ENCODE results near the gene PUS3.
A peak's percentile ranks its signal among the peaks of the same experiment; 100 is the strongest.

PUS3 gene

DNA sequence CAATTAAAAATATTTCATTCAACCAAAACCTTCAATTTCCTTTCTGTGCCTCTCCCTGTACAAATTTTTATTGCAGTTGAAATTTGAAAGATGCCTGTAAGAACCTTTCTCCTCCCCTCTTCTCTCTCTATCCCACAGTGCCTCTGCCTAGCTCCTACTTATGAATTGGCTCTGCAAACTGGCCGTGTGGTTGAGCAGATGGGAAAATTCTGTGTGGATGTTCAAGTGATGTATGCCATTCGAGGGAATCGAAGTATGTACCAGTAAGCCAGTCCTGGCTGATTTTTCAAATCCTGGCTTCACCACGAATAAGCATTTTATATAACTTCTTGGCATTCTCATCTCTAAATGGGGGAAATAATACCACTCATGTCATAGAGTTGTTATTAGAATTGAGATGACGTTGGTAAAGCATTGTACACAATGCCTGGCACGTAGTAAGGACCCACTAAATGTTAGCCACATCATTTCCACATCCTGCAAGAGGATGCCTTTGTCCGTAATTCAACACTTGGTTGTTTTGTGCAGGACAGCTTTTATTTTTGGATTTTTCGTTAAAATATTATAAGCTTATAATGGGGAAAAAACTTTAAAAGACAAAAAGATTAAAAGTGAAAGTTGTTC, 7.3 kb upstream of the PUS3 start:
- no peak overlapping the region for H3K9ac ChIP-seq (ENCODE audit: low read length)
- H3K4me3 ChIP-seq (ENCODE audit: low read depth, low read length), result no peak overlapping the region
- H3K4me1 ChIP-seq (ENCODE audit: control insufficient read depth, insufficient read depth, low read length), result no peaks in the 10 kb centered on the region
- H3K36me3 ChIP-seq (ENCODE audit: control insufficient read depth, insufficient read depth, low read length), result peaks cover 4% of the 10 kb centered on the region; the same call in 1 of the 2 replicates
- no peaks in the 10 kb centered on the region for H3K9me3 ChIP-seq (ENCODE audit: control insufficient read depth, insufficient read depth, low read depth, low read length)
- peaks cover 6% of the 10 kb centered on the region for H3K27me3 ChIP-seq (ENCODE audit: control insufficient read depth, insufficient read depth, low read length)
- H3K27ac ChIP-seq (ENCODE audit: low read depth, low read length), result no peak overlapping the region

DNA sequence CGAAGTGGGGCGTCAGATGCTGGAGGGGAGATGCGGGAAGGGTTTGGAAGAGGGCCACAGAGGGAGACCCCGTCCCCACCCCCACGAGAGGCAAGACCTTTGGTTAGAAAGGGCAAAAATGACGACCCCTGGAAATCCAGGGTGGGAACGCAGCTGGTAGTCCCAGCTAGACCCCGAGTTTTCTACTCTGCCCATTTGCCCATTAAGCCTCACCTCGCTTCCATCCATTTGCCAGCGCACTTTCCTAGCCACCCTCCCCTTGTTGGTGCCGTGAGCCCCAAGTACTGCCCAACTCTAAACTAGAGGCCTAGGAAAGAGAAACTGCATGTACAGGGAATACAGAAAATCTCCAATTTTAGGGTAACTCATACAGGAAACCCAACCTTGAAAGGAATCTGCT, 1.7 kb upstream of the PUS3 start:
- peaks cover 9% of the 10 kb centered on the region for H3K36me3 ChIP-seq (ENCODE audit: control insufficient read depth, insufficient read depth, low read length)
- H3K9me3 ChIP-seq (ENCODE audit: control insufficient read depth, insufficient read depth, low read depth, low read length), result peaks cover 4% of the 10 kb centered on the region; the same call in 1 of the 2 replicates
- H3K4me3 ChIP-seq (ENCODE audit: low read depth, low read length), result peak overlapping the region; percentile 55
- H3K27ac ChIP-seq (ENCODE audit: low read depth, low read length), result no peak overlapping the region
- H3K9ac ChIP-seq (ENCODE audit: low read length), result no peak overlapping the region
- H3K4me1 ChIP-seq (ENCODE audit: control insufficient read depth, insufficient read depth, low read length), result 0 out of 2 replicates have a peak, but pooled peaks cover 2% of the 10 kb centered on the region
- peaks cover 22% of the 10 kb centered on the region for H3K27me3 ChIP-seq (ENCODE audit: control insufficient read depth, insufficient read depth, low read length)

DNA sequence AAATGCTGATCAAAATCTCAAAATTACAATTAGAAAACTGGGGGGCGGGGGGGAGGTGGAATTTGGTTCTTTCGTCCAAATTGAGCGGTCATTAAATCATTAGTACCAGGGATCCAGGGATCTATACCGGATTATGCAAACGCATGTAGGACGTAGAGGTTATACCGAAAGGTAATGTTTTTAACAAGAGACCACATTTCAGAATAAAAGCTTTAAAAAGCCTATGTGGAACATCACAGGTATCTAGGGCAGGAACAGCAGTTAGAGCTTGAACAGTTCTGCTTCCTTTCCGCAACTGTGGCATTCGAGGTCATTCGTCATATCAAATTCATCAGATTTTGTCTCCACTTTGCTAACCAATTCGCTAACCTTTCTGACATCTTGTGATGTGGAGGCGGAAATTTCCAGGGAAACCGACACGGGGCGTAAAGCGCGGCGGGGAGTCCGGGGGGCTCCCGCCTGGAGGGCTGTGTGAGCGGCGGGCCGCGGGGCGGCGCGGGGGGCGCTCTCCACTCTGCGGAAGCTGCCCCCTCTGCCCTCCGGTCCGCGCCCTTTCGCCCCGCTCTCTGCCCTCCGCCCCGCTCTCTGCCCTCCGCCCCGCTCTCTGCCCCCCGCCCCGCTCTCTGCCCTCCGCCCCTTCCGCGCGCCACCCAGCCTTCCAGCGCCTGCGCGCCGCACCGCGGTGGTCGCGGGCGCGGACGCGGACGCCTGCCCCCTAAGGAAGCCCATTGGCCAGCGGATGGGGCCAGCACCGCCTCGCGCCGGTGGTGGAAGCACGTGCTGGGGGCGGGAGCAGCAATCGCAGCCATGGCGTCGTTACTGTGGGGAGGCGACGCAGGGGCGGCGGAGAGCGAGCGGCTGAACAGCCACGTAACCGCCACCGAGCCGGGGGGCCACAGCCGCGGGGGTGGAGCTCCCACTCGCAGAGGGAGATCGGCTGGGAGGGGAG, 979 bp upstream of the PUS3 start, which contains the start of gene DDX25:
DDX25 (plus strand) TSS at position 798 of the 949 bp plus-strand sequence; CDS start at position 808, 10 bp downstream.
- H3K9ac ChIP-seq (ENCODE audit: low read length), result peak within 1 kb of the TSS; percentile 17
- H3K27ac ChIP-seq (ENCODE audit: low read depth, low read length), result no peak within 1 kb of the TSS
- peak within 1 kb of the TSS; percentile 90 for H3K4me3 ChIP-seq (ENCODE audit: low read depth, low read length)
- H3K27me3 ChIP-seq (ENCODE audit: control insufficient read depth, insufficient read depth, low read length), result peaks cover 22% of the 10 kb centered on the region
- peaks cover 16% of the 10 kb centered on the region for H3K36me3 ChIP-seq (ENCODE audit: control insufficient read depth, insufficient read depth, low read length)
- H3K4me1 ChIP-seq (ENCODE audit: control insufficient read depth, insufficient read depth, low read length), result 0 out of 2 replicates have a peak, but pooled peaks cover 2% of the 10 kb centered on the region
- peaks cover 4% of the 10 kb centered on the region; the same call in 1 of the 2 replicates for H3K9me3 ChIP-seq (ENCODE audit: control insufficient read depth, insufficient read depth, low read depth, low read length)

- H3K27ac ChIP-seq (ENCODE audit: low read depth, low read length), result no peak overlapping the region
- H3K4me1 ChIP-seq (ENCODE audit: control insufficient read depth, insufficient read depth, low read length), result 0 out of 2 replicates have a peak, but pooled peaks cover 2% of the 10 kb centered on the region
- H3K9me3 ChIP-seq (ENCODE audit: control insufficient read depth, insufficient read depth, low read depth, low read length), result peaks cover 4% of the 10 kb centered on the region; the same call in 1 of the 2 replicates
- peaks cover 22% of the 10 kb centered on the region for H3K27me3 ChIP-seq (ENCODE audit: control insufficient read depth, insufficient read depth, low read length)
- H3K9ac ChIP-seq (ENCODE audit: low read length), result peak overlapping the region; percentile 71
- H3K36me3 ChIP-seq (ENCODE audit: control insufficient read depth, insufficient read depth, low read length), result peaks cover 20% of the 10 kb centered on the region
- H3K4me3 ChIP-seq (ENCODE audit: low read depth, low read length), result peak overlapping the region; percentile 90
Measured at GRCh38 chr11:125902277-125902926, 604 bp downstream of the PUS3 start.

GRCh38 chr11:125901872-125902271, 1.1 kb downstream of the PUS3 start:
- no peak overlapping the region for H3K27ac ChIP-seq (ENCODE audit: low read depth, low read length)
- no peak overlapping the region for H3K9ac ChIP-seq (ENCODE audit: low read length)

DNA sequence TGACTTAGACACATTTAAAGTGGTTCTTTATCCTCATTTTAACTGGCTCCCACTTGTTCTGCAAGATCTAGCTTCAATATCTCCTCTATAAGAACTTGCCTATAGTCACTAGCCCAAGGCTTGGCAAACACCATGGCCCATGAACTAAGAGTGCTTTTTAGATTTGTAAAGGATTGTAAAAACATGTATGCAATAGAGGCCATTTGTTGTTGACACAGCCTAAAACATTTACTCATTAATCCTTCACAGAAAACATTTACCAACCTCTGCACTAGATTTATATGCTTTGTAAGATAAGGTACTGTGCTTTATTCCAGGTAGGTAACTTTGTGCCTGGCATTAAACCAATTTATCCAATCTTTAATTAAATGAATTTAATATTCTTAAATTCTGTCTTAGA, 10.0 kb downstream of the PUS3 start:
- Histone ChIP-seq H3K36me3 (ENCODE audit: control insufficient read depth, insufficient read depth, low read length) (peaks cover 40% of the 10 kb centered on the region), H3K9me3 (ENCODE audit: control insufficient read depth, insufficient read depth, low read depth, low read length) (no peaks in the 10 kb centered on the region), H3K9ac (ENCODE audit: low read length) (no peak overlapping the region), H3K4me3 (ENCODE audit: low read depth, low read length) (no peak overlapping the region), H3K27ac (ENCODE audit: low read depth, low read length) (no peak overlapping the region), H3K4me1 (ENCODE audit: control insufficient read depth, insufficient read depth, low read length) (peaks cover 4% of the 10 kb centered on the region; the same call in 1 of the 2 replicates), H3K27me3 (ENCODE audit: control insufficient read depth, insufficient read depth, low read length) (no peaks in the 10 kb centered on the region)

More at GRCh38 chr11:125901872-125902271, 1.1 kb downstream of the PUS3 start:
- H3K9me3 ChIP-seq (ENCODE audit: control insufficient read depth, insufficient read depth, low read depth, low read length), result peaks cover 4% of the 10 kb centered on the region; the same call in 1 of the 2 replicates
- H3K4me3 ChIP-seq (ENCODE audit: low read depth, low read length), result peak overlapping the region; percentile 33; the same call in 1 of the 2 replicates
- peaks cover 22% of the 10 kb centered on the region for H3K27me3 ChIP-seq (ENCODE audit: control insufficient read depth, insufficient read depth, low read length)
- H3K4me1 ChIP-seq (ENCODE audit: control insufficient read depth, insufficient read depth, low read length), result 0 out of 2 replicates have a peak, but pooled peaks cover 2% of the 10 kb centered on the region
- peaks cover 20% of the 10 kb centered on the region for H3K36me3 ChIP-seq (ENCODE audit: control insufficient read depth, insufficient read depth, low read length)

DNA sequence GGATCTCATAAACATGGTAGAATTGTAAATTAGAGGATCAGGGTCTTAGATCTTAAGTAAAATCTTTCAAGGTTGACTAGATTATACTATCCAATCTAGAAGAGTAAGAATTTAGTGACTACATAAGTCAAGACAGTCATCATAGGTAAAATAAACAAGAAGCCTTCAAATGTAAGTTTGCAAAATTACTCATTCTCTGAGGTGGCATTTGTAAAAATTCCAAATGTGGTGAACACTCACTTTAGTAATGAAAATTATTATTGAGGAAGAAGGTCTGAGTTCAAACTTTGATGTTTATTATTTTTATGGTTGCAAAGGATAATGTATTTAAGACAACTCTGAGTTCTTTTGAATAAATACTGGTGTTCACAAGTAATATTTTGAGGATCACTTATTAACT, 10.9 kb downstream of the PUS3 start:
- Histone ChIP-seq H3K4me3 (ENCODE audit: low read depth, low read length) (no peak overlapping the region), H3K9ac (ENCODE audit: low read length) (no peak overlapping the region), H3K27ac (ENCODE audit: low read depth, low read length) (no peak overlapping the region), H3K9me3 (ENCODE audit: control insufficient read depth, insufficient read depth, low read depth, low read length) (no peaks in the 10 kb centered on the region), H3K4me1 (ENCODE audit: control insufficient read depth, insufficient read depth, low read length) (peaks cover 4% of the 10 kb centered on the region; the same call in 1 of the 2 replicates), H3K27me3 (ENCODE audit: control insufficient read depth, insufficient read depth, low read length) (no peaks in the 10 kb centered on the region), H3K36me3 (ENCODE audit: control insufficient read depth, insufficient read depth, low read length) (peaks cover 40% of the 10 kb centered on the region)

DNA sequence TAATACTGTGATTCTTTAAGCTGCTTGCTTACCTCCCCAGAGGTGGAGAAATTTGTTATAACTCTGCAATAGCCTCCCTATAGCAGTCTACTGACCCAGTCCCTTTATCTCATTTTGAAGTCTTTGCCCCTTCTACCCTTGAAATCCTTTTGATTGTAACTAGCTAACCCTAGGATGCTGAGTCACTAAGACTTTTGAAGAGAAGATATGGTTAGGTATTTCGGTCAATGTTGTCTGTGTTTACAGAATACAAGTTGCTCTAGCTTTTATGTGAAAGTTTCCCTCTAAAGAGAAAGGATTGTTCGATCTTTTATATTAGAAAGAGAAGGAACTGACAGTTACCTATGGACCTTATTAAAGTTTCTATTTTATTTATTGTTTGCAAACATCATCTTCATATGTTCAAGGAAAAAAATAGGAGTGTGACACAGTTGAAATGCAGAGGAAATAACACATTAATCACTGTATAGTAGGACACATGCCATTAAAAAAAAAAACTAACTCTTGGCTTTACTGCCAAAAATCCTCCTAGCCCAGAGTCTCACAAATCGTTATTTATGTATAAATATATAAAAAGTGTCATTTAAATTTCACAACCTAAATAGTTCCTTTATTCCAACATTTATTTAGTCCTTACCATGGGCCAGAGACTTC, 12.4 kb downstream of the PUS3 start:
- Histone ChIP-seq H3K36me3 (ENCODE audit: control insufficient read depth, insufficient read depth, low read length) (peaks cover 34% of the 10 kb centered on the region), H3K4me3 (ENCODE audit: low read depth, low read length) (no peak overlapping the region), H3K9ac (ENCODE audit: low read length) (no peak overlapping the region), H3K4me1 (ENCODE audit: control insufficient read depth, insufficient read depth, low read length) (peaks cover 4% of the 10 kb centered on the region; the same call in 1 of the 2 replicates), H3K27me3 (ENCODE audit: control insufficient read depth, insufficient read depth, low read length) (peaks cover 2% of the 10 kb centered on the region; the same call in 1 of the 2 replicates), H3K9me3 (ENCODE audit: control insufficient read depth, insufficient read depth, low read depth, low read length) (peaks cover 9% of the 10 kb centered on the region), H3K27ac (ENCODE audit: low read depth, low read length) (no peak overlapping the region)

- Histone ChIP-seq H3K36me3 (ENCODE audit: control insufficient read depth, insufficient read depth, low read length) (peaks cover 6% of the 10 kb centered on the region; the same call in 1 of the 2 replicates), H3K27ac (ENCODE audit: low read depth, low read length) (peak within 1 kb of the TSS; percentile 77), H3K9ac (ENCODE audit: low read length) (peak within 1 kb of the TSS; percentile 89), H3K4me3 (ENCODE audit: low read depth, low read length) (peak within 1 kb of the TSS; percentile 80), H3K27me3 (ENCODE audit: control insufficient read depth, insufficient read depth, low read length) (peaks cover 2% of the 10 kb centered on the region; the same call in 1 of the 2 replicates), H3K4me1 (ENCODE audit: control insufficient read depth, insufficient read depth, low read length) (peaks cover 4% of the 10 kb centered on the region; the same call in 1 of the 2 replicates), H3K9me3 (ENCODE audit: control insufficient read depth, insufficient read depth, low read depth, low read length) (peaks cover 11% of the 10 kb centered on the region)
Measured at GRCh38 chr11:125887373-125888324, 15.4 kb downstream of the PUS3 start, which contains the start of gene HYLS1. Gene HYLS1, plus strand, starts transcription at chr11:125887668. Its CDS starts 11,701 bp downstream, at chr11:125899369.
